Astrocyte of the spinal cord (primary cell): ENCODE measurements around the gene TMEM181.

Experiments
- DNase-seq: peaks from one replicate; pipeline ENCODE4 v3.0.0; 2011; ENCODE audit warnings: low read depth, low spot score
- H3K4me3 ChIP-seq: 2 replicates; pipeline ENCODE4 v1.5.1; 2011; ENCODE audit warnings: low read depth, mild to moderate bottlenecking, low read length, moderate library complexity
- in situ Hi-C: cut with HindIII; loops from 2 replicates; pipeline ENCODE4 v1.10.0; 2017; ENCODE audit warnings: low sequenced_read_pairs
- TF ChIP-seq, protein P1 (sequence below): IDR thresholded peaks from 2 replicates; pipeline ENCODE4 v1.5.1; 2012; ENCODE audit warnings: low read depth, mild to moderate bottlenecking, low read length, inconsistent platforms

Gene TMEM181, protein sequence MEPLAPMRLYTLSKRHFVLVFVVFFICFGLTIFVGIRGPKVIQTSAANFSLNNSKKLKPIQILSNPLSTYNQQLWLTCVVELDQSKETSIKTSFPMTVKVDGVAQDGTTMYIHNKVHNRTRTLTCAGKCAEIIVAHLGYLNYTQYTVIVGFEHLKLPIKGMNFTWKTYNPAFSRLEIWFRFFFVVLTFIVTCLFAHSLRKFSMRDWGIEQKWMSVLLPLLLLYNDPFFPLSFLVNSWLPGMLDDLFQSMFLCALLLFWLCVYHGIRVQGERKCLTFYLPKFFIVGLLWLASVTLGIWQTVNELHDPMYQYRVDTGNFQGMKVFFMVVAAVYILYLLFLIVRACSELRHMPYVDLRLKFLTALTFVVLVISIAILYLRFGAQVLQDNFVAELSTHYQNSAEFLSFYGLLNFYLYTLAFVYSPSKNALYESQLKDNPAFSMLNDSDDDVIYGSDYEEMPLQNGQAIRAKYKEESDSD

DNA sequence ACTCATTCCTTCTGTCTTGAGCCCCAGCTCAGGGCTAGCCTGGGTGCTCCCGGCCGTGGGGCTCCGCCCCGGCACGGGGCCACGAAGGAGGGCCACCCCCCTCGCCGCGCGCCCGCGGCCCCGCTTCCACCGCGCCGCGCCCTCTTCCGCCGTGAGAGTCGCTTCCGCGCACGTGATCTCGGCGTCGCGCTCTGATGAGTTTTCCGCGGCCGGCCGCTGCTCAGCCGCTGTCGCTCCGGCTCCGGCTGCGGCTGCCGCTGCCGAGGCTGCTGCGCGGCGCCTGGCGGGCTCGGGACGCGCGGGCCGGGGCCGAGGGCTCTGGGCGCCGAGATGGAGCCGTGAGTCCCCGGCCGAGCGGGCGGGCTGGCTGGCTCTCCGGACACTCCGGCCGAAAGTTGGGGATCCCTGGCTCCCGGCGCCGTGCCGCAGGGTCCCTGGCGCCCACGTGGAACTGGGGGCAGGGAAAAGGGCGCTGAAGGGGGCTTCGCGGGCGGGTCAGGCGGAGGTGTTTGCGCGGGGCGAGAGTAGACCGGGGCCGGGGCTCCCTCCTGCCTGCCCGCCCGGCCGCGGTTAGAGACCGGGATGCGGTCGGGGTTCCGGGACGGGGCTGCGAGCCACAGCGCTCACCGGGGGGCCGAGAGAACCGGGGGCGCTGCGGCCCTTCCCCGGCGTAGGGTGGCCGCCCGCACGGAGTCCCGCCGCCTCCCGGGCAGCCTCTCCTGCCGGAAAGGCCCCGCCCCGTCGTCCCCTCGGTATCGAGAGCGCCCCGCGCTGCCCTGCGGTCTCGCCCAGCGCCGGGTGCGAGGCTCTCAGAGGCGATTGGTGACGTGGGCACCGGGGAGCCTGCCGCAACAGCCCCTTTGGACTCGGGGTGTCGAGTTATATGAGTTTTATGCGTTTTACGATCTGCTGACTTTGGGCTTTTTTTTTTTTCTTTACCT is at the start of gene TMEM181:
Gene TMEM181 (plus strand): TSS at position 197 of the 941 bp plus-strand sequence. CDS start 134 bp downstream, at position 331.
- peak; percentile 81 for DNase-seq
- in situ Hi-C loops, result no loop called here
- H3K4me3 ChIP-seq, result peak within 1 kb of the TSS; percentile 54
- TF ChIP-seq, protein P1, sequence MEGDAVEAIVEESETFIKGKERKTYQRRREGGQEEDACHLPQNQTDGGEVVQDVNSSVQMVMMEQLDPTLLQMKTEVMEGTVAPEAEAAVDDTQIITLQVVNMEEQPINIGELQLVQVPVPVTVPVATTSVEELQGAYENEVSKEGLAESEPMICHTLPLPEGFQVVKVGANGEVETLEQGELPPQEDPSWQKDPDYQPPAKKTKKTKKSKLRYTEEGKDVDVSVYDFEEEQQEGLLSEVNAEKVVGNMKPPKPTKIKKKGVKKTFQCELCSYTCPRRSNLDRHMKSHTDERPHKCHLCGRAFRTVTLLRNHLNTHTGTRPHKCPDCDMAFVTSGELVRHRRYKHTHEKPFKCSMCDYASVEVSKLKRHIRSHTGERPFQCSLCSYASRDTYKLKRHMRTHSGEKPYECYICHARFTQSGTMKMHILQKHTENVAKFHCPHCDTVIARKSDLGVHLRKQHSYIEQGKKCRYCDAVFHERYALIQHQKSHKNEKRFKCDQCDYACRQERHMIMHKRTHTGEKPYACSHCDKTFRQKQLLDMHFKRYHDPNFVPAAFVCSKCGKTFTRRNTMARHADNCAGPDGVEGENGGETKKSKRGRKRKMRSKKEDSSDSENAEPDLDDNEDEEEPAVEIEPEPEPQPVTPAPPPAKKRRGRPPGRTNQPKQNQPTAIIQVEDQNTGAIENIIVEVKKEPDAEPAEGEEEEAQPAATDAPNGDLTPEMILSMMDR, result no peak

DNA sequence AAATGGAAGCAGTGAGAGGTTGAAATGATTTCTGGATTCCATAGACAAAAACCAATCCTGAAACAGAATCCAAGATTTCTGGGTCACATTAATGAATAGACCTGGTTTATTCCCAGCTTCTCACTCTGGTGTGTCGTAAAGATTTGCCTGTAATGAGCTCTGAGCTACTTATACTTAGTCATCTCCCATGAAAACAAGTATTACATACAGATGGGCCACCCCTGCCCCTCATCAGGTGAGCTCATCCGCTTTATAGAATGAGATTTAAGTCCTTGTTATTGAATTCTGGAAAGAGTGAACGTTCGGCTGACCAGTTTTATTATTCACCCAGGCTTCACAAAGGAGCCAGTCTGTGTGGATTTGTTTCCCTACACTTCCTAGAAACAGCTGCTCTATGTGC is 47.1 kb upstream of the TMEM181 start:
- in situ Hi-C loops, result no loop called here
- DNase-seq, result no peak
- no peak overlapping the region for H3K4me3 ChIP-seq
- TF ChIP-seq, protein P1, result no peak

DNA sequence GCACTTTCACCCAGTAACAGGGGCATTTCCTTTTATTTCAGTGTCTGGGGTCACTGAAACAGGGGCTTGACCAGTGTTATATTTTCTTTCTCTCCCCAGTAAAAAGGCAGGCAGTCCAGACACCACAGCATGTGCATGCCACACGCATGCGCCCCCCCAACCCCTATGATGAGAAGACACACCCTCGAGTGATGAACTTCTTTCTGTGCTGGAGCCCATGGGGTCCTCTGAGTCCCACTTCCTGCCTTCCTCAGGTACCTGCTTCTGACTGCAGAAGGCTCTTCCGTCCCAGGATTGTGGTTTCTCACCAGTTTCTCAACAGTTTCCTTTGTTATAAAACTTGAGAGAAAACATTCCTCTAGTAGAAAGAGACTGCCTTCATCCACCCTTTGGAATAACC is 45.7 kb upstream of the TMEM181 start:
- no peak for DNase-seq
- TF ChIP-seq, protein P1, result no peak
- H3K4me3 ChIP-seq, result no peak overlapping the region
- in situ Hi-C loops, result no loop called here

DNA sequence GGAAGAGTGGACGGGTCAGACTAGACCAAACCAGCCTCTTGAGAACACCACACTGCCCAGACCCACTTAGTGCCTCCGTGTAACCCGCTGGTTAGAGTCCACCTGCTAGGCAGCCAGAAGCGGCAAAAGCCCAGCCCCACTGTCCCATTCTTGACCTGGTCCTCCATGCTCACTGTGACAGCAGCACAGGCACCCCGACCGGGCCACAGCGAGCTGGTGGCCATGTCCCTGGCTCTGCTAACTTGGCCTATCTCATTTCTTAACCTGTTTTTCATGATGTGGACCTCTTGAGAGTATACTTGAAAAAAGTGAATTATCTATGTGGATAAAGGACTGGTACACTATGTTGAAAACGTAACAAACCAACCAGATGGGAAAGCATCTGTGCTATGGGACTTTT is 44.9 kb upstream of the TMEM181 start:
- no peak for DNase-seq
- H3K4me3 ChIP-seq, result no peak overlapping the region
- in situ Hi-C loops, result no loop called here
- TF ChIP-seq, protein P1, result no peak

DNA sequence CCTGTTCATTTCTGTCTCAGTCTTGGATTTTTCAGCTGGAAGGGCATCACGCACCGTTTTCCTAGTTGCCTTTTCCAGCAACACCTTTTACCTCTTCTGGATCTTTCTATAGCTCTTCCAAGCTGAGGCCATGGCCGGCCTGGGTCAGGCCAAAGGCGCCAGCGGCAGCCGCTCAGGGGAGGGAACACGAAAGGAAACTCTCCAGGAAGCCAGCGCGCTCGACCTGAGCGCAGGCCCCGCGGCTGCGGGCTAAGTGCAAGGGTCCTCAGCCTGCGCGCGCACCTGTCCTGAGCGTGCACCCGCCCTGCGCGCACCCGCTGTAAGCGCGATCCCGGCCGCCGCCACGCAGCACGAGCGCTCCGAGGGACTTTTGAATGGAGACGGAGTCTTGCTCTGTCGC is 43.8 kb upstream of the TMEM181 start:
- in situ Hi-C loops, result no loop called here
- H3K4me3 ChIP-seq, result no peak overlapping the region
- TF ChIP-seq, protein P1, result no peak
- DNase-seq, result no peak

DNA sequence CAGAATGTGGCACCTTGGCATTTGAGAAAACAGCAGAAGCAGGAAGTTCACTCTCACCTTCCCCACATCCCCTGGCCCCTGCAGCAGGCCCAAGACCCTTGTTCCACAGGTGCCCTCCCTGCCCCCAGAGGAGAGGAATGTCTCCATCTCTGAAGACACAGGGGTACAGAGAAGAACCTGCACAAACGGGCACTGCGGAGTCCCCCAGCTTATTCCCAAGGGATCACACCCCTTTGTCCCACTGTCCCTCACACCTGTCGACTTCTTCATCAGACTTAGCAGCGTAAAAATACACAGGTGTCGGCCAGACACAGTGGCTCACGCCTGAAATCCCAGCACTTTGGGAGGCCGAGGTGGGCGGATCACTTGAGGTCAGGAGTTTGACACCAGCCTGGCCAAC is 42.9 kb upstream of the TMEM181 start:
- TF ChIP-seq, protein P1, result no peak
- in situ Hi-C loops, result no loop called here
- no peak overlapping the region for H3K4me3 ChIP-seq
- DNase-seq, result no peak
